Renal cortical epithelial cell (primary cell): ENCODE measurements around the gene SPX. TPM values are rescaled to one million over a fixed set of nuclear protein-coding genes. Genes with fewer than 3 reads are reported as not detected.

Experiments
- DNase-seq: peaks from one replicate; pipeline ENCODE4 v3.0.0-alpha.2; 2011; ENCODE audit warnings: low read depth
- total RNA-seq: library from RNA; depleted of rRNA; stranded (reverse); fragments of >200 nt; gene quantifications from 2 replicates; pipeline ENCODE4 v1.2.3, GENCODE V29; 2014

SPX gene, protein sequence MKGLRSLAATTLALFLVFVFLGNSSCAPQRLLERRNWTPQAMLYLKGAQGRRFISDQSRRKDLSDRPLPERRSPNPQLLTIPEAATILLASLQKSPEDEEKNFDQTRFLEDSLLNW
- 14.4 and 68.0 TPM in 2 replicates for total RNA-seq

DNA sequence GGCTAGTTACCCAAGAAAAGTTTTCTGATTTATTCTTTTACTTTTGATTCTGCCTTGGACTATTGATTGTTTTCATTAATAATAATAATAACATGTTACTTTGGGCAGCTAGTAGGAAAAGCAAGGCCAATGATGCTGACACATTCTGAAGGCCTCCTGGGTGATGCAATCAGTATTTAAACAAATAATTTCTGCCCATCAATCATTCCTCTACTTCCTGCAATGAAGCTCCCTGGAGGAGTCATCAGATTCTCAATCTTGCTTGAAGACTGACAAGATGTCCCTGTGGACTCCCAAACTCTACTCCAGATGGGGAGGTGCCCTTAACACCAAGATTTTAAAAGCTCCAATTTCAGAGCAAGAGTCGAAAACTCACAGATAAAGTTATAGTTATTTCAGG is at the start of gene SPX:
Gene SPX (plus strand): TSS at position 244 of the 400 bp plus-strand sequence. CDS start 177 bp downstream, outside the sequence.
- DNase-seq = peak; percentile 76

DNA sequence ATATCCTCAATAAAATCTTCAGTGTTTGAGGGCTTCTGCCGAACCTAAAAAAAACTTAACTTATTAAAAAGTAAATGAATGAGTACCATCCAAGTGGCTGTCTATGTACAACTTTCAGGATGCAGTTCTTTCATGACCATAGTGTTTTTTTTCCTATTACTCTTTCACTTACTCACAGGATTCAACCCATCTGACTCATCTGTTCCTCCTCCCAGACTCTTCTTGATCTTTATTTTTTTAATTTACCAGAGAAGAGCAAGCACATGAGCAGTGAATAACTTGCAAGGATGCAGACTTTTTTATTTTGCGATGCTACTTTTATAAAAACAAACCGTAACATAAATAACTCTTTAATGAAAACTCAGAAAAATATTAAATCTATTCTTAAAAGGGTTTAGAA is 49.1 kb upstream of the SPX start:
- DNase-seq = peak; percentile 13

DNA sequence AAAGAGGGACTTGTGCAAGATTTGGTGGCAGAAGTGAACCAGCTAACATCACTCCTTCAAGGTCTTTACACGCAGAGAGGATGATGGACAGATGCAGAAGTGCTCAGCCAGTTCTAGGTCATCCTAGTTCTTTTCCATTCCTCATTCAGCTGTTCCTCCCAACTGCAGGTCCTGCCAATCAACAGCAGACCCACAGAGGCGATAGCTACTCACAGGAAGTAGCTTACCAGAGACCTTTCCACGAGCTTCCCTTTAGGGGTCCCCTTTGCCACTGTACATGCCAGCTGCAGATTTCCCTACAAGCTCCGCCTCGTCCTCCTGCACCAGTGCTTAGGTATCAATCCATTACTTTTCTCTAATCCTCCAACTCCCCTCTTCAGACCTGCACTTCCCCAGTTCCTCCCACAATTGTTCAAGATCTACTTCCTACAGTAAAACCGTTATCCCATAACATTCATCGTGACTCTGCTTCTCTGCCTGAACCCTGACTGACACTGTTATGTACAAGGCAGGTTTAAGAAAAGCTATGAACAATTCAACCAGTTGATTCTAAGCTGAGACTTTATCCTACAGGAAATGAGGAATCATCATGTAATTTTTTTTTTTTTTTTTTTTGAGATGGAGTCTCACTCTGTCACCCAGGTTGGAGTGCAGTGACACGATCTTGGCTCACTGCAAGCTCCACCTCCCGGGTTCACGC is 47.2 kb upstream of the SPX start:
- no peak for DNase-seq

DNA sequence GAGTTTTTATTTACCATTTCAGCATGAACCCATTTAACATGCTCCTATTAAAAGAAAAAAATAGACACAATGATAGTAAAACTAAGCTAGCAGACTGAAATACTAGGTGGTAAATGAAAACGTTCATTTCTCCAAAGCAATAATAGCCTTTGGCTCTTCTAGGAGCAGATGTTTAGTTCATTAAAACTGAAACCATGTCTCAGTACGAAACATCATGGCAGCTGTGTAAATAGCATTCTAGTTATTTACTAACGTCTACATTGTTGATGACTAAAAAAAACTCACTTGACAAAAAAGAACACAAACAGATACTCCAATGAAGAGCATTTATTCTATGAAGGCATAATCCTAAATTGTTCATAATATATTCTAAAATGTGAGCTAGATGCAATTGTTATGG is 42.6 kb upstream of the SPX start:
- DNase-seq = no peak

DNA sequence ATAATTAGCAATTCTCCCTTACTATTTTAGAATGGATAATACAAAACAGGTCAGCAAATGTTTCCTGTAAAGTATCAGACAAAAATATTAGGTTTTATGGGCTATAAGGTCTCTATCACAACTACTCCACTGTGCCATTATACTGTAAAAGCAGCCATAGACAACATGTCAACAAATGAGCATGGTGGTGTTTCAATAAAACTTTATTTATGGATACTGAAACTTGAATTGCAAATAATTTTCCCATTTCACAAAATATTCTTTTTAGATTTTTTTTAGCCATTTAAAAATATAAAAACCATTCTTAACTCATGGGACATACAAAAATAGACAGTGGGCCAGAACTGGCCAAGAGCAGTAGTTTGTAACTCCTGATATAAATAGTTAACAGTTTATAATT is 40.1 kb upstream of the SPX start:
- no peak for DNase-seq

DNA sequence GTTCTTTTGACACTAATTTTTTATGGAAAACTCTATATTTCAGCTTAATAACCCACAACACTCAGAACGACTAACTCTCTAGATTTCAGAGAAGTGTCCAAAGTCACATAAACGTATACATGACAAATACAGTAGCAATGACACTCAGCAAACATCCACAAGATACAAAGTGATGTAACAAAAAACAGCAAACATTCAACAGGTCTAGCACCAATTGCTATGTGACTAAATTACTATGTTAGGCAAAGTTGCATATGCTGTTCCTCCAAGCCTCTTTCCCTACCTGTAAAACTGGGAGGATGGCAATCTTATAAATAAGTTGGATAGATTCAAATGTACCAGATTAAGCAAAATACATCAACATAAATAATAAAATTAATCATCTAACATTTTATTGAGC is 26.3 kb upstream of the SPX start:
- no peak for DNase-seq

DNA sequence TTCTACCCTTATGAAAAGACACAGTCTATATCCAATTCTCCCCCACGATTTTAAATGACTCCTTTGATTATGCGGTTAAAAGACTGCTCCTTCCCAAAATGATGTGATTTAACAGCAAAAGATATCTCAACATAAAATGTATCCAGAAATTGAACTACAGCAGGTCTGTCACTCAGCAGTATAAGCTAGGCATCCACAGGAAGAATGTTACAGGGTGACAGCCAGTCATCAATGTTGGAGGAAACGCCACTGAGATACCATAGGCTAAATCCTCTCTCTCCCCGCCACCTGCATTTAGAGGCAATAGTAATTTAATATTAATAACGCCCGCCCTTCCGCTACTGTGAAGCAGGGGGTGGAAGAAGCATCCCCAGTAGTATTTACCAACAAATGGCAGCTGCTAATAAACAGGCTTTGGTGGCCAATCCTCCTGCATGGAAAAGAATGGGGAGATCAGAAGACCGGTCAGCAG is 25.3 kb upstream of the SPX start:
- DNase-seq = no peak

DNA sequence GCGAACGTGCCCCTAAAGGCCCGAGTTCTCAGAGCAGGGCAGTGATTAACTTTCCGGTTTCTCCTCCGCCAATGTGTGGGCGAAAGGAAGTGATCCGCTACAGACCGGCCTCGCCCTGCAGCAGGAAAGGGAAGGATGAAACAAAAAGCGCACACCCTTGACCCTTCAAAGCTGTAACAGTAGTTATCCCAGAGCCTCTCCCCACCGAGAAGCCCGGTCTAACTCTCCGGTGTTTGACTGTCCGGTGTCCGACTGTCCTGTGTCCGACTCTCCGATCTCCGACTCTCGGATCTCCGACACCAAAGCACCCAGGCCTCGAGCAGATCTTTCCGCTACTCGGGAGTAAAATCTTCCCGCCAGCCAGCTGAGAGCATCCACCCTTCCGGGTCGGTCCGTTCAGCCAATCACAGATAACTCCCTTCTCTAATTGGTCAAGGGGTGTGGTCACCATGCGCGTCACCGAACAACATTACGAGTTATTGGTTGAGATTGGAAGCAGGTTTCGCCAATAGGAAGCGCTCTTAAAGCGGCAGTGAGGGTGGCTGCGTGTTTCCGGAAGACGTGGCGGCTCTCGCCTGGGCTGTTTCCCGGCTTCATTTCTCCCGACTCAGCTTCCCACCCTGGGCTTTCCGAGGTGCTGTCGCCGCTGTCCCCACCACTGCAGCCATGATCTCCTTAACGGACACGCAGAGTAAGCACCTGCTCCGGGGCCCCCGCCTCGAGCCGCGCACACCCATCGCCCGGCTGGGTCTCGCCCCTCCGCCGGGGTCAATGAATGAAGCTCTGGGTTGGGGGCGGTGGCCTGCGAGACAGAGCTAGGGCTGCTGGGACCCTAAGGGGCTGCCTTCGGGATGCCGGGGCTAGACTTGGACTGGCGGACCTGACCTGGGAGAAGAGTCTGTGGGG is 24.6 kb upstream of the SPX start, which contains the start of the genes GOLT1B and RECQL:
Gene GOLT1B (plus strand): TSS at position 532 of the 906 bp plus-strand sequence. CDS start 135 bp downstream, at position 667.
Gene RECQL (minus strand): TSS at position 378 of the 906 bp plus-strand sequence. CDS start 2,065 bp downstream, outside the sequence.
- DNase-seq = peak; percentile 98

DNA sequence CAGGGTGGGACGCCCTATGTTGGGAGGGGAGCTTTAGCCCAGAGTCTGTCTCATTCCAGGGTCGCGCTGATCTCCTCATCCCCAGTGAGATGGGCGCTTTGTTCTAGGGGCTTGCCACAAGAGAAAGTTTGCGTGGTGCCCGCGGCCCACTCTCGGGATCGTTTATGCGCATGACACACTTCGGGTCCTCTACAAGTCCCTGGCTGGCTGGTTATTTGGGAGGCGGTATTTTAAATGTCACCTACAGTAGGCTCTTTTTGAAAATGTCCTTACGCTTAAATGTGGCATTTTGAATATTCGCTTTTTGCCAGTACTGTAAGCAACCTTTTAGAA is 24.0 kb upstream of the SPX start:
- peak; percentile 6 for DNase-seq

DNA sequence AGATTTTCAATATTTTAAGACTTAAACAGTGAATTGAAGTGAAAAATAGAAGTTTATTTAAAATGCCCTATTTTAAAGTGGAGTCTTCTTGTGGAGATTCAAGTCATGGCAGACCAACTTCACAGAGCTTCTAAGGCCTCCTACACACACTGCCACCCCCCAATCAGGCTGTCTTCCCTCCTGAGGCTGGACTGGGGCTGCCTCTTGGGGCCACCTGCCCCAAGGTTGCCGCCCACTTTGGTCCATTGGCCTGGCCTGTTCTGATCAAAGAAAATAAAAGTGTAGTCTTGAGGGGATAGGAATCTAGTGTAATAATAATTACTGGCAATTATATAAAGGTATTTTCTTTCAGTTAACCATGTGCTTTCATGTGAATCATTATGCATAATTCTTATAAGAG is 23.2 kb upstream of the SPX start:
- DNase-seq = no peak

DNA sequence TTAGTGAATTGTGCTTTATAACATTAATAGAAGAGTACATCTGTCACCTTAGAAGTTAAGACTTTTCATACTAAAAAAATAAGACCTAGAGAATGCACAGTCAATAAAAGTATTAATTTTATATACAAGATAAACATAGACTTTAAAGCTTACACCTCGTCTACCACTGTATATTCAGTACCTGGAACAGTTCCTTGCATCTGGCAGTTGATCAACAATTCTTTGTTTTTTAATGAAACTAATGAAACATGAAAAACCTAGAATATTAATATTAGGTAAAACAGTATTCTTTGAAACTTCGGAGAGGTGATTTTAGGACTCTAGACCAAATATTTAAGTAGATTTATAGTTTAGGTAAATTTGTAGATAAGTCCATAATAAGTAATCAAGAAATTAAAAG is 20.2 kb upstream of the SPX start:
- no peak for DNase-seq

DNA sequence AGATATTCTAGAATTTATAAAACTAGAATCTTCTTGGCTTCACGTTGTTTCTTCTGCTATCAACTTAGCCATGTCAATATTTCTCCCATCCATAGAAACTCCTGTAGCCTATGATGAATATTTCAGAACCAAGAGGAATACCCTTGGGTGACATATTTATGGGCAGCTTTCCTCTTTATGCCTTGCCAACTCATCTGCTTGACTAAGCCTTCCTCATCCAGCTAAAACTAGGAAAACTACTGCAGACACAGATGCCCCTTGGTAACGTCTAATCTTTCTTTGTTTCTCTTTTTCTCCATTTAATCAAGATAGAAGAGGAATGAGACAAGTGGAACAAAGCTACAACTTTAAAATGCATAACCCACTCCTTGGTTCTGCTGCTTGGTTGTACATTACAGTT is 18.2 kb upstream of the SPX start:
- no peak for DNase-seq

DNA sequence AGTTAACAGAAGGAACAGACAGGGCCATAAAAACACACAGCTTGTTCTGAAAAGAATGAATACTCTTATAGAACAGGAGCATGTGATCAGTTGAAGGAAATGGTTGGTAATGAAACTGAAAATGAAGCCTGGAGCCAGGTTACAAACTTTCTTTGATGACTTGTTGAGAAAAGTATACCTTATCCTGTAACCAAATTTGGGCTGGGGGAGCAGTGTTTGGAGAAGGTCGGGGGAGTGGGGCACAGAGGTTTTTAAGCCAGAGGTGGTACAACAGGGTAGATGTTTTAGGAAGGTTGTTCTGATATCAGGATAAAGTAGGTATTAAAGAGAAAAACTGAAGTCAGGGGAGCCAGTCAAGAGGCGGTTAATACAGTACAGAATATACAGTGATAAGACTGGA is 16.3 kb upstream of the SPX start:
- DNase-seq = no peak

DNA sequence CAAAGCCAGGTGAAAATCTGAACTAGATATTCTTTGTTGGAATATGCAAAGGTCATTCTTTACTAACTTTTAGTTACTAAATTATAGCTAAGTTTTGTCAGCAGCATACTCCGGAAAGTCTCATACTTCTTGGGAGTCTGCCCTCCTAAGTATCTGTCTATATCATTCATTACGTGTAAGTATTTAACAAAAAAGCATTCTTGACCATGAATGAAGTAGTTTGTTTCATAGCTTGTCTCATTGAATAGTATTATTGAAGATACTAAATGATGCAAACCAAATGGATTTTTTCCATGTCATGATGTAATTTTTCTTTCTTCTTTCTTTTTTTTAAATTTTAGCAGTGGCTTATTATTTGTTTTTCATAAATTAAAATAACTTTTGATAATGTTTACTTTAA is 9.8 kb upstream of the SPX start:
- no peak for DNase-seq

DNA sequence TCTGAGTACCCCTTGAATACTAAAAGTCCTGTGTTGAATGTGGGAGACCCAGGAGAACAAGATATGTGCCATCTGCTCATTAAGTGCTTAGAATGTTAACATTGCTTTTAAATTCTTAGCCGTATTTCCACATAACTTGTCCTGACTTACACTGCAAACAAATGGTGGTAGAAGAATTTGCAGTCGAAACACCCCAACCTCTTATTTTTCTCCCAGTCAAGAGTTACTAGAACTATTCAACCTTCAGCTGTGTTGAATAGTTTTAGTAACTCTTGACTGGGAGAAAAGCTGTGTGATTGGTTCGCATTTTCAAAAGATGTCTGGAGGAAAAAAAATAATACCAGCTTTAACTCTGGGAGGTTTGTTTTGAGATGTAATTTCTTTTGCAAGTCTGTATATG is 7.6 kb upstream of the SPX start:
- no peak for DNase-seq

DNA sequence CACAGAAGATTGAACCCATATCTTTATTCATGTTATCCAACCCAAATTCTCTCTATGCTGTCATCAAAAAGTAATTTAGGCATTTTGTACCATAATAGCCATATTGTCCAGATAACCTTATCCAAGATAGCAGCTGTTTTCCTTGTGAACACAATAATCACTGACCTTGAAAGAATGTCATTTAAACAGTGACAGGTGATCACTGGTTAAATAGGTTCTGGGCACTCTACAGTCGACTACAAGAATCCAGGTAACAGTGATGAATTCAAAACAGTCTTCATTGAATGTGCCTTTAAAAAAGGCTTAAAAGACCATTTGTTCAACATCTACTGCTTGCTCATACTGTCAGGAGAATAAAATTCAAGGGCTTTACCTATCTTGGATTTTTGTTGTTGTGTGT is 4.6 kb upstream of the SPX start:
- DNase-seq = no peak

DNA sequence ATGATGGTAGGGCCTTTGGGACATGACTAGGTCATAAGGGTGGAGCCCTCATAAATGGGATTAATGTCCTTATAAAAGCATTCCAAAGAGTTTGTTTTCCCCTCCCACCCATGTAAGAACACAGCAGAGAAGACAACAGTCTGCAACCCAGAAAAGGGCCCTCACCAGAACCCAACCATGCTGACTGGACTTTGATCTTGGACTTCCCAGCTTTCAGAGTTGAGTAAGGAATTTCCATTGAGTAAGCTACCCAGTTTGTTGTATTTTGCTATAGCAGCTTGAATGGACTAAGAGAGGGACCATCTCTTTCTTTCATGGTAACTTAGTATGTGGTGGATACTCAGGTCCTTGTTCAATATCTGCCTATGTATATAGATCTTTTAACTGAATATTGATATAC is 2.9 kb upstream of the SPX start:
- DNase-seq = no peak

DNA sequence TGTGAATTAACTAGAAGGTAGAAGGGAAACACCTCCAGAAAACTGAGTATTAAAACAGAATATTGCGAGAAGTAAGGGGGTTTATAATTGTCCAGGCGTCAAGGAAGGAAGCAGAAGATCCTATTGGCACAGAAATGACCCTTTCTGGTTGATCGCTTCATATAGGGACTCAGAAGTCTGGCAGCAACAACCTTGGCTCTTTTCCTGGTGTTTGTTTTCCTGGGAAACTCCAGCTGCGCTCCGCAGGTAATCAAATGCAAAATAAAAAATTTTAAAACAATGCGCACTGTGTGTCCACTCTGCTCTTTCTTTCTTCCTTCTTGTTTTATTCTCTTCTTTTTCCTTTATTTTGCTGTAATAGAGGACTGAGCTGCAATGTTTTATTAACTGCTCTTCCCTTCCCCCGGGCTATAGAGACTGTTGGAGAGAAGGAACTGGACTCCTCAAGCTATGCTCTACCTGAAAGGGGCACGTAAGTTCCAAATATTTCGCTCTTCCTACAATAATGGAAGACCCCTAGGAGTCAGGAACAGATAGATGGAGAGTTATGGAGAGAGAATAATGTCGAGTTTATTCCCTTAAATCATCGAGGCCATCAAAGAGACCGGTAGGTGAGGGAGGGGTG is 737 bp downstream of the SPX start:
- DNase-seq = peak; percentile 41

DNA sequence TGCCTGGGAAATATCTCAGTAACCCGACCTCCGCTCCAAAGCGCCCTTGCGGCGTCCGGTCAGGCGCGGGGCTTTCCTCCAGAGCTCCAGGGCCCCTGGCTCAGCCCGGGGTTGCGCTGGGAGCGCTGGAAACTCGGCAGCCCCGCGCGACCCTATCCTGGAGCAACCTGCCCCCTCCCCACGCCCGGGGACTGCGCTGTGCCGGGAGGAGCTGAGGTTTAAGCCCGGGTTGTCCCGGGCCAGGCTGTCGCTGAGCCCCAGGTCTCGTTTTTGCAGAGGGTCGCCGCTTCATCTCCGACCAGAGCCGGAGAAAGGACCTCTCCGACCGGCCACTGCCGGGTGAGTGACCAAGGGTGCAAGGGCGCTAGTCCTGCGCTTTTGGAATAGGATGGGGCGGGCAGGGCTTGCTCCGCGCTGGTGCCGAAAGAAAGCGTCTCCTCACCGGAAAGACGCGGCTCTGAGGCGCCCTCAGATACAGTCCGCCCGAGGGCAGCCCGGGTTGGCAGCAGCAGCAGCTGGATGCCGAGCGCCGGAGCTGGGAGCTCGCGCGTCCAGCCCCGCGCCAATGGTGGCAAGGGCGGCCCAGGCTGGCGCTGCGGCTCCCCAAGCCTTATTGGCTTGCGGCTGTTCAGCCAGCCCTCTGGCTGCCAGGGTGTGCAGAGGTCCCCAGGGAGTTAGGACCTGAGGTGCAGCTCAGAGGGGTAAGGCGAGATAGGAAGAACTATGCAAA is 1.5 kb downstream of the SPX start:
- peak; percentile 26 for DNase-seq

DNA sequence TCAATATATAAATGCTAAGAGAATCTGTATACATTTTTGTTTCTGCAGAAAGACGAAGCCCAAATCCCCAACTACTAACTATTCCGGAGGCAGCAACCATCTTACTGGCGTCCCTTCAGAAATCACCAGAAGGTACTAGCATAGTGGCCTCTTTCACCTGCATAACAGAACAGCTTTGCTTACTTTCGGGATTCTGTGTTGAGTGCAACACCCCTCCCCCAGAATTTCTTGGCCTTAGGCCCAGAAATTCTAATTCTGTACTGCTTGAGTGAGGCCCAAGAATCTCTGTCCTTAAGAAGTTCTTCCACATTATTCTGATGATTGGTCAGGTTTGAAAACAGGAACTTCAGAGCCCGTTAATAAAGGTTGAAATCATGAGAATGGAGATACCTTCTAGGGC is 2.9 kb downstream of the SPX start:
- peak; percentile 95 for DNase-seq

DNA sequence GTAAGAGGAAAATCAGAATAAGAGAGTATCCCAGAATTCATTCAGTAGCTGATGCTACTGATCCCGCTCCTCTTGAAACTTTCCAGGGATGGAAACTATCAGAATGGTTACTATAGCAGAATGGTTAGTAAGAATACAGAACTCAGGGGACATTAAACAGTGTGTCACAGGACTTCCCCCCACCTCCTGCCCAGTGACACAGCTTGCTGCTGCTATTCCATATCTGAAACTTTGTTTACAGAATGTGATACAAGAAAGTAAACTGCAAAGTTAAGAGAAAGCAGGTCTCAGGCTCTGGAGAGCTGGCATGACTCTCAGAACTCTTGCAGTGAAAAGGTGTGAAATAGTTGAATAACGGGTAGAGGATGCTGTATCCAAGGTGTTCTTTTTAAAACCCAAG is 3.4 kb downstream of the SPX start:
- no peak for DNase-seq
